Effector memory CD4-positive, alpha-beta T cell (primary cell): ENCODE measurements around the gene ELN.
A peak's percentile ranks its signal among the peaks of the same experiment; 100 is the strongest.

ENCODE experiments used
- DNase-seq, 3 donors: peaks; one replicate each; pipeline ENCODE4 v3.0.0-alpha.2; 2020
- H3K27ac ChIP-seq: 2 replicates; pipeline ENCODE4 v1.7.0; 2013; ENCODE audit warnings: mild to moderate bottlenecking, low read length, moderate library complexity; ENCODE audit not compliant: insufficient read depth, poor library complexity, severe bottlenecking
- H3K27me3 ChIP-seq: replicated peaks from 2 replicates; pipeline ENCODE4 v1.7.0; 2013; ENCODE audit warnings: mild to moderate bottlenecking, low read length; ENCODE audit not compliant: insufficient read depth, control insufficient read depth, poor library complexity, severe bottlenecking
- H3K36me3 ChIP-seq: 2 replicates; pipeline ENCODE4 v1.7.0; 2013; ENCODE audit warnings: mild to moderate bottlenecking, low read length, moderate library complexity; ENCODE audit not compliant: control insufficient read depth, insufficient read depth
- H3K4me1 ChIP-seq: 2 replicates; pipeline ENCODE4 v1.7.0; 2013; ENCODE audit warnings: low read length, mild to moderate bottlenecking; ENCODE audit not compliant: control insufficient read depth, insufficient read depth, poor library complexity, severe bottlenecking
- H3K4me3 ChIP-seq: 2 replicates; pipeline ENCODE4 v1.7.0; 2013; ENCODE audit warnings: low read length, low read depth, mild to moderate bottlenecking; ENCODE audit not compliant: insufficient read depth, poor library complexity, severe bottlenecking
- H3K9me3 ChIP-seq: 2 replicates; pipeline ENCODE4 v1.7.0; 2013; ENCODE audit warnings: mild to moderate bottlenecking, low read length, moderate library complexity; ENCODE audit not compliant: control insufficient read depth

The ELN gene

GRCh38 chr7:74074770-74075169 lies 46.8 kb downstream of the ELN start:
- Histone ChIP-seq H3K4me1 (no peaks in the 10 kb centered on the region), H3K36me3 (no peaks in the 10 kb centered on the region), H3K4me3 (no peak overlapping the region), H3K27me3 (no peaks in the 10 kb centered on the region), H3K9me3 (no peaks in the 10 kb centered on the region), H3K27ac (no peak overlapping the region)
- no peak for DNase-seq

GRCh38 chr7:74078461-74078860 lies 50.5 kb downstream of the ELN start:
- no peaks in the 10 kb centered on the region for H3K9me3 ChIP-seq
- peaks cover 6% of the 10 kb centered on the region for H3K4me1 ChIP-seq
- H3K4me3 ChIP-seq = no peak overlapping the region
- DNase-seq = no peak
- H3K36me3 ChIP-seq = no peaks in the 10 kb centered on the region
- H3K27ac ChIP-seq = no peak overlapping the region
- no peaks in the 10 kb centered on the region for H3K27me3 ChIP-seq

- no peak for DNase-seq
- Histone ChIP-seq H3K4me1 (peaks cover 13% of the 10 kb centered on the region), H3K9me3 (no peaks in the 10 kb centered on the region), H3K4me3 (no peak overlapping the region), H3K36me3 (no peaks in the 10 kb centered on the region), H3K27me3 (no peaks in the 10 kb centered on the region), H3K27ac (no peak overlapping the region)
These were observed 54.8 kb downstream of the ELN start for GRCh38 chr7:74082770-74083116.

GRCh38 chr7:74083117-74083876 lies 55.3 kb downstream of the ELN start, which contains the start of gene LIMK1:
Gene LIMK1 (plus strand): TSS chr7:74083804. CDS start chr7:74083991, 187 bp downstream.
- Histone ChIP-seq H3K4me1 (peaks cover 13% of the 10 kb centered on the region), H3K27me3 (no peaks in the 10 kb centered on the region), H3K27ac (peak within 1 kb of the TSS; percentile 42), H3K36me3 (no peaks in the 10 kb centered on the region), H3K9me3 (no peaks in the 10 kb centered on the region), H3K4me3 (peak within 1 kb of the TSS; percentile 69)
- peak; percentile 74 to 75 (median 75) for DNase-seq

- H3K36me3 ChIP-seq = no peaks in the 10 kb centered on the region
- no peak for DNase-seq
- H3K27ac ChIP-seq = peak overlapping the region; percentile 42
- H3K4me3 ChIP-seq = peak overlapping the region; percentile 69
- peaks cover 13% of the 10 kb centered on the region for H3K4me1 ChIP-seq
- H3K27me3 ChIP-seq = no peaks in the 10 kb centered on the region
- no peaks in the 10 kb centered on the region for H3K9me3 ChIP-seq
These were observed 56.2 kb downstream of the ELN start for GRCh38 chr7:74083928-74084721.

- Histone ChIP-seq H3K4me3 (peak overlapping the region; percentile 69), H3K27me3 (no peaks in the 10 kb centered on the region), H3K36me3 (no peaks in the 10 kb centered on the region), H3K27ac (peak overlapping the region; percentile 42), H3K9me3 (no peaks in the 10 kb centered on the region), H3K4me1 (peaks cover 13% of the 10 kb centered on the region)
- no peak for DNase-seq
These were observed 57.0 kb downstream of the ELN start for GRCh38 chr7:74084722-74085578.

- no peak overlapping the region for H3K4me3 ChIP-seq
- no peaks in the 10 kb centered on the region for H3K27me3 ChIP-seq
- H3K27ac ChIP-seq = no peak overlapping the region
- no peaks in the 10 kb centered on the region for H3K9me3 ChIP-seq
- no peak for DNase-seq
- H3K4me1 ChIP-seq = peaks cover 12% of the 10 kb centered on the region
- no peaks in the 10 kb centered on the region for H3K36me3 ChIP-seq
These were observed 59.9 kb downstream of the ELN start for GRCh38 chr7:74087791-74088453.

GRCh38 chr7:74092321-74092963 lies 64.5 kb downstream of the ELN start:
- no peaks in the 10 kb centered on the region for H3K9me3 ChIP-seq
- H3K4me3 ChIP-seq = no peak overlapping the region
- DNase-seq = no peak
- no peaks in the 10 kb centered on the region for H3K36me3 ChIP-seq
- H3K4me1 ChIP-seq = peaks cover 18% of the 10 kb centered on the region
- H3K27ac ChIP-seq = no peak overlapping the region
- no peaks in the 10 kb centered on the region for H3K27me3 ChIP-seq

GRCh38 chr7:74092964-74093471 lies 65.0 kb downstream of the ELN start:
- no peaks in the 10 kb centered on the region for H3K9me3 ChIP-seq
- H3K27me3 ChIP-seq = no peaks in the 10 kb centered on the region
- H3K4me1 ChIP-seq = peaks cover 18% of the 10 kb centered on the region
- H3K36me3 ChIP-seq = peaks cover 5% of the 10 kb centered on the region
- no peak overlapping the region for H3K4me3 ChIP-seq
- H3K27ac ChIP-seq = peak overlapping the region; percentile 69
- DNase-seq = no peak
